ENCODE measurements around the gene SLC25A4.

- TF ChIP-seq POLR2A (IDR thresholded peaks at IDR 0.05; ENCODE audit: low read length) (no peak), GATA1 (IDR thresholded peaks at IDR 0.05; ENCODE audit: low read depth, low read length) (no peak)
Measured at GRCh38 chr4:185119927-185120630, 23.0 kb upstream of the SLC25A4 start.
